ENCODE results near the gene COL13A1.

COL13A1 gene

GRCh38 chr10:69963835-69964710 is 162.4 kb downstream of the COL13A1 start:
- DNase-seq (ENCODE audit: low read depth in 2 of 2): no peak

- no peak for DNase-seq (ENCODE audit: low read depth in 2 of 2)
Measured at GRCh38 chr10:69965086-69965485, 163.4 kb downstream of the COL13A1 start.

GRCh38 chr10:69965919-69966662 is 164.4 kb downstream of the COL13A1 start:
- no peak for DNase-seq (ENCODE audit: low read depth in 2 of 2)

- no peak for DNase-seq (ENCODE audit: low read depth in 2 of 2)
Measured at GRCh38 chr10:69968830-69969229, 167.1 kb downstream of the COL13A1 start.

- DNase-seq (ENCODE audit: low read depth in 2 of 2): no peak
Measured at GRCh38 chr10:69969977-69970376, 168.3 kb downstream of the COL13A1 start.

- no peak for DNase-seq (ENCODE audit: low read depth in 2 of 2)
Measured at GRCh38 chr10:69972981-69973397, 171.3 kb downstream of the COL13A1 start.

- no peak for DNase-seq (ENCODE audit: low read depth in 2 of 2)
Measured at GRCh38 chr10:69973678-69974077, 172.0 kb downstream of the COL13A1 start.

- no peak for DNase-seq (ENCODE audit: low read depth in 2 of 2)
Measured at GRCh38 chr10:69974551-69975155, 172.9 kb downstream of the COL13A1 start.

GRCh38 chr10:69976795-69977546 is 175.3 kb downstream of the COL13A1 start:
- DNase-seq (ENCODE audit: low read depth in 2 of 2): no peak

- DNase-seq (ENCODE audit: low read depth in 2 of 2): no peak
Measured at GRCh38 chr10:69979174-69979573, 177.5 kb downstream of the COL13A1 start.

GRCh38 chr10:69980672-69981071 is 179.0 kb downstream of the COL13A1 start:
- DNase-seq (ENCODE audit: low read depth in 2 of 2): no peak

GRCh38 chr10:69988094-69988493 is 186.4 kb downstream of the COL13A1 start:
- no peak for DNase-seq (ENCODE audit: low read depth in 2 of 2)

- DNase-seq (ENCODE audit: low read depth in 2 of 2): no peak
Measured at GRCh38 chr10:69991151-69991550, 189.4 kb downstream of the COL13A1 start.

- no peak for DNase-seq (ENCODE audit: low read depth in 2 of 2)
Measured at GRCh38 chr10:69994262-69994661, 192.6 kb downstream of the COL13A1 start.

- no peak for DNase-seq (ENCODE audit: low read depth in 2 of 2)
Measured at GRCh38 chr10:69996611-69997010, 194.9 kb downstream of the COL13A1 start.

- DNase-seq (ENCODE audit: low read depth in 2 of 2): no peak
Measured at GRCh38 chr10:70000262-70000661, 198.6 kb downstream of the COL13A1 start.

GRCh38 chr10:70007116-70007820 is 205.6 kb downstream of the COL13A1 start:
- no peak for DNase-seq (ENCODE audit: low read depth in 2 of 2)
